ENCODE results near the gene TMSB10. TPM values are rescaled to one million over a fixed set of nuclear protein-coding genes. Genes with fewer than 3 reads are reported as not detected.

The TMSB10 gene
- total and polyA plus RNA-seq, 8 donors, result 1,864 to 2,766 (median 2,518) TPM

- Histone ChIP-seq H3K27me3 (peaks cover 13 to 42% of the 10 kb centered on the region in 2 donors), H3K27ac (no peak overlapping the region), H3K4me3 (peak overlapping the region in 1 of 2 donors; percentile 57), H3K4me1 (peaks cover 13 to 33% of the 10 kb centered on the region in 2 donors), H3K9me3 (no peaks in the 10 kb centered on the region), H3K36me3 (no peaks in the 10 kb centered on the region)
- TF ChIP-seq, protein P1, sequence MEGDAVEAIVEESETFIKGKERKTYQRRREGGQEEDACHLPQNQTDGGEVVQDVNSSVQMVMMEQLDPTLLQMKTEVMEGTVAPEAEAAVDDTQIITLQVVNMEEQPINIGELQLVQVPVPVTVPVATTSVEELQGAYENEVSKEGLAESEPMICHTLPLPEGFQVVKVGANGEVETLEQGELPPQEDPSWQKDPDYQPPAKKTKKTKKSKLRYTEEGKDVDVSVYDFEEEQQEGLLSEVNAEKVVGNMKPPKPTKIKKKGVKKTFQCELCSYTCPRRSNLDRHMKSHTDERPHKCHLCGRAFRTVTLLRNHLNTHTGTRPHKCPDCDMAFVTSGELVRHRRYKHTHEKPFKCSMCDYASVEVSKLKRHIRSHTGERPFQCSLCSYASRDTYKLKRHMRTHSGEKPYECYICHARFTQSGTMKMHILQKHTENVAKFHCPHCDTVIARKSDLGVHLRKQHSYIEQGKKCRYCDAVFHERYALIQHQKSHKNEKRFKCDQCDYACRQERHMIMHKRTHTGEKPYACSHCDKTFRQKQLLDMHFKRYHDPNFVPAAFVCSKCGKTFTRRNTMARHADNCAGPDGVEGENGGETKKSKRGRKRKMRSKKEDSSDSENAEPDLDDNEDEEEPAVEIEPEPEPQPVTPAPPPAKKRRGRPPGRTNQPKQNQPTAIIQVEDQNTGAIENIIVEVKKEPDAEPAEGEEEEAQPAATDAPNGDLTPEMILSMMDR (IDR thresholded peaks at IDR 0.05), result no peak
- DNase-seq (no peak), ATAC-seq (no peak)
- intact Hi-C loops (cut with DNase I), result no loop called here
Measured at GRCh38 chr2:84882414-84882738, 23.1 kb upstream of the TMSB10 start.

GRCh38 chr2:84882775-84883550 lies 22.5 kb upstream of the TMSB10 start:
- DNase-seq (no peak), ATAC-seq (no peak)
- Histone ChIP-seq H3K27me3 (peaks cover 13 to 41% of the 10 kb centered on the region in 2 donors), H3K27ac (no peak overlapping the region), H3K4me3 (no peak overlapping the region), H3K4me1 (peaks cover 13 to 36% of the 10 kb centered on the region in 2 donors), H3K36me3 (no peaks in the 10 kb centered on the region), H3K9me3 (no peaks in the 10 kb centered on the region)
- TF ChIP-seq, protein P1 (IDR thresholded peaks at IDR 0.05), result no peak
- intact Hi-C loops (cut with DNase I), result no loop called here

DNA sequence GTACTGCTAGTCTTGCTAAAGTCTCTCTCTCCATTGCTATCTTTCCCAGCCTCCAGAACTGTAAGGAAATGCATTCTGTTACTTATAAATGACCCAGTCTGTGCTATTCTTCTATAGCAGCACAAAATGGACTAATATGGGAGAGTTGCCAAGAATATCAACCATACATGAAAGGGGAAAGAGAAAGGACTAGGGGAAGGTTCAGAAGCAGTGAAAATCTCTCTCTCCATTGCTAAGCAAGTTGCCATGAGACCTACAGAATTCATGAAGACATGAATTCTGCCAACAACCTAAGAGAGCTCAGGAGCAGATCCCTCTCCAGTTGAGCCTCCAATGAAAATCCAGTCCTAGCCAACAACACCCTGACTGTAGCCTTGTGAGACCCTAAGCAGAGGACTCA lies 21.0 kb upstream of the TMSB10 start:
- no peak for DNase-seq

DNA sequence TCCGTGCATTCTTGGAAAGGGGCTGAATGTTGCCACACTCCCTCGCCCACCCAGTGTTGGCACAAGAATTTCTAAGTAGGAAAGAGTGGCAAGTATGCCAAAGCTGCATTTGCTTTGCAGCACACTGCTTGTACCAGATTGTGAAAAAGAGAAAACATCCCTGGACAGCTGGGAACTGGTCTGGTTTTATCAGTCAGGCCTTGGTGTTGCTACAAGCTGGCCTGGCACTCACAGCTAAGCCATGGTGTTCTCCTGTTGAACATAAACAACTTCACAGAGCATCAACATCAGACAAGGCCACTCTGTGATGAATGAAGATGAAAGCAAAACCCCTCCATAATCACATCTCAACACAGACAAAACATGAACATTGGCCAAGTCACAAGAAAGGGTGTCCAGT lies 20.3 kb upstream of the TMSB10 start:
- intact Hi-C loops (cut with DNase I), result no loop called here
- no peak for ATAC-seq
- no peaks in the 10 kb centered on the region for H3K9me3 ChIP-seq
- TF ChIP-seq, protein P1 (IDR thresholded peaks at IDR 0.05), result no peak
- H3K4me1 ChIP-seq, result peaks cover 20 to 45% of the 10 kb centered on the region in 2 donors
- H3K36me3 ChIP-seq, result no peaks in the 10 kb centered on the region
- H3K27me3 ChIP-seq, result peaks cover 9 to 19% of the 10 kb centered on the region in 2 donors
- H3K4me3 ChIP-seq, result no peak overlapping the region
- no peak for DNase-seq
- H3K27ac ChIP-seq, result no peak overlapping the region

More for the DNA sequence above, 21.0 kb upstream of the TMSB10 start:
- H3K36me3 ChIP-seq, result no peaks in the 10 kb centered on the region
- H3K27me3 ChIP-seq, result peaks cover 13 to 26% of the 10 kb centered on the region in 2 donors
- peaks cover 21 to 48% of the 10 kb centered on the region in 2 donors for H3K4me1 ChIP-seq
- H3K9me3 ChIP-seq, result no peaks in the 10 kb centered on the region
- ATAC-seq, result no peak
- TF ChIP-seq, protein P1 (IDR thresholded peaks at IDR 0.05), result no peak
- no peak overlapping the region for H3K4me3 ChIP-seq
- no peak overlapping the region for H3K27ac ChIP-seq
- intact Hi-C loops (cut with DNase I), result no loop called here

- H3K36me3 ChIP-seq, result no peaks in the 10 kb centered on the region
- H3K9me3 ChIP-seq, result no peaks in the 10 kb centered on the region
- H3K27me3 ChIP-seq, result peaks cover 0 to 3% of the 10 kb centered on the region in 2 donors
- no peak for ATAC-seq
- intact Hi-C loops (cut with DNase I), result no loop called here
- H3K4me3 ChIP-seq, result no peak overlapping the region
- TF ChIP-seq, protein P1 (IDR thresholded peaks at IDR 0.05), result no peak
- DNase-seq, result no peak
- no peak overlapping the region for H3K27ac ChIP-seq
- peaks cover 8 to 28% of the 10 kb centered on the region in 2 donors for H3K4me1 ChIP-seq
Measured at GRCh38 chr2:84886791-84887190, 18.7 kb upstream of the TMSB10 start.

Measured in left lung (tissue), 10 donors.